Upper lobe of left lung (tissue), 6 donors: ENCODE results near the gene PTPRM. TPM values are rescaled to one million over a fixed set of nuclear protein-coding genes. Genes with fewer than 3 reads are reported as not detected.

Experiments used
- ATAC-seq, 2 donors: fragments of 200-7000 bp; cut with Tn5 transposase; one replicate each; pipeline ENCODE4 v1.9.1; 2022; ENCODE audit warnings: mild to moderate bottlenecking in 2 of 2, moderate library complexity in 2 of 2; ENCODE audit not compliant: low FRiP score in 2 of 2
- DNase-seq, 2 donors: peaks; one replicate each; pipeline ENCODE4 v3.0.0-alpha.2; 2019 to 2020
- H3K27ac ChIP-seq, 4 donors: fragments of 200-600 bp; sonication (generic); one replicate each; pipeline ENCODE4 v1.5.1; 2016 to 2019
- H3K27me3 ChIP-seq, 4 donors: fragments of 200-600 bp; sonication (generic); one replicate each; pipeline ENCODE4 v1.5.1; 2017 to 2019
- H3K36me3 ChIP-seq, 4 donors: fragments of 200-600 bp; sonication (generic); one replicate each; pipeline ENCODE4 v1.5.1; 2016 to 2019
- H3K4me1 ChIP-seq, 4 donors: fragments of 200-600 bp; sonication (generic); one replicate each; pipeline ENCODE4 v1.5.1; 2018 to 2019
- H3K4me3 ChIP-seq, 4 donors: fragments of 200-600 bp; sonication (generic); one replicate each; pipeline ENCODE4 v1.5.1; 2017 to 2019; ENCODE audit warnings: mild to moderate bottlenecking in 2 of 4, moderate library complexity in 1 of 4
- H3K9me3 ChIP-seq, 4 donors: fragments of 200-600 bp; sonication (generic); one replicate each; pipeline ENCODE4 v1.5.1; 2018 to 2019
- EP300 ChIP-seq, 4 donors: sonication (generic); formaldehyde crosslinking; IDR thresholded peaks; one replicate each; pipeline ENCODE4 v1.5.1; 2017; ENCODE audit warnings: antibody characterized with exemption in 4 of 4, control low read depth in 2 of 4
- POLR2A ChIP-seq, 4 donors: fragments of 450-650 bp; IDR thresholded peaks; one replicate each; pipeline ENCODE4 v1.5.1; 2016 to 2017; ENCODE audit warnings: antibody characterized with exemption in 4 of 4, mild to moderate bottlenecking in 2 of 4
- POLR2AphosphoS5 ChIP-seq, 2 donors: sonication (generic); formaldehyde crosslinking; IDR thresholded peaks; one replicate each; pipeline ENCODE4 v1.5.1; 2017; ENCODE audit warnings: antibody characterized with exemption in 2 of 2
- WGBS, 2 donors: methylation state at CpG; one replicate each; pipeline ENCODE4 v1.1.5; 2017 to 2018; 5-methylcytosine and 5-hydroxymethylcytosine counted together
- total RNA-seq, 6 donors: library from RNA; depleted of rRNA in 4 of 6; stranded (reverse); fragments of >200 nt in 4 of 6; gene quantifications; one replicate each; pipeline versions ENCODE4 v1.1.0 to v1.2.1, GENCODE V29; 2016 to 2021
- TF ChIP-seq, protein P1 (sequence below), 6 experiments: fragments of 450-650 bp in 4 of 6; fragments of 200-600 bp in 2 of 6; sonication (generic) in 2 of 6; IDR thresholded peaks; one replicate each; pipeline ENCODE4 v1.5.1; 2016 to 2019; ENCODE audit warnings: antibody characterized with exemption in 6 of 6
- donor health status: DM: no; HTN: no; CAD: no; lungs with moderate emphysema.
- donor health status: DM: no; HTN: yes; CAD: no; lungs with severe emphysema.

The PTPRM gene
- total RNA-seq, 6 donors from 2014 or later = 82.0 to 201 (median 154) TPM

GRCh38 chr18:8207996-8208395 is 640.9 kb downstream of the PTPRM start:
- Histone ChIP-seq H3K4me3 (no peak overlapping the region), H3K27ac (no peak overlapping the region), H3K27me3 (no peaks in the 10 kb centered on the region), H3K4me1 (no peaks in the 10 kb centered on the region), H3K36me3 (no peaks in the 10 kb centered on the region), H3K9me3 (no peaks in the 10 kb centered on the region)
- 92 to 93% methylated on average over 5 of the region's 5 CpGs for WGBS, 2 donors
- TF ChIP-seq POLR2AphosphoS5 (IDR thresholded peaks at IDR 0.05) = no peak
- TF ChIP-seq, protein P1, sequence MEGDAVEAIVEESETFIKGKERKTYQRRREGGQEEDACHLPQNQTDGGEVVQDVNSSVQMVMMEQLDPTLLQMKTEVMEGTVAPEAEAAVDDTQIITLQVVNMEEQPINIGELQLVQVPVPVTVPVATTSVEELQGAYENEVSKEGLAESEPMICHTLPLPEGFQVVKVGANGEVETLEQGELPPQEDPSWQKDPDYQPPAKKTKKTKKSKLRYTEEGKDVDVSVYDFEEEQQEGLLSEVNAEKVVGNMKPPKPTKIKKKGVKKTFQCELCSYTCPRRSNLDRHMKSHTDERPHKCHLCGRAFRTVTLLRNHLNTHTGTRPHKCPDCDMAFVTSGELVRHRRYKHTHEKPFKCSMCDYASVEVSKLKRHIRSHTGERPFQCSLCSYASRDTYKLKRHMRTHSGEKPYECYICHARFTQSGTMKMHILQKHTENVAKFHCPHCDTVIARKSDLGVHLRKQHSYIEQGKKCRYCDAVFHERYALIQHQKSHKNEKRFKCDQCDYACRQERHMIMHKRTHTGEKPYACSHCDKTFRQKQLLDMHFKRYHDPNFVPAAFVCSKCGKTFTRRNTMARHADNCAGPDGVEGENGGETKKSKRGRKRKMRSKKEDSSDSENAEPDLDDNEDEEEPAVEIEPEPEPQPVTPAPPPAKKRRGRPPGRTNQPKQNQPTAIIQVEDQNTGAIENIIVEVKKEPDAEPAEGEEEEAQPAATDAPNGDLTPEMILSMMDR (IDR thresholded peaks at IDR 0.05) = no peak
- TF ChIP-seq EP300 (IDR thresholded peaks at IDR 0.05) = no peak
- no peak for TF ChIP-seq POLR2A (IDR thresholded peaks at IDR 0.05)
- DNase-seq (no peak), ATAC-seq (no peak)

DNA sequence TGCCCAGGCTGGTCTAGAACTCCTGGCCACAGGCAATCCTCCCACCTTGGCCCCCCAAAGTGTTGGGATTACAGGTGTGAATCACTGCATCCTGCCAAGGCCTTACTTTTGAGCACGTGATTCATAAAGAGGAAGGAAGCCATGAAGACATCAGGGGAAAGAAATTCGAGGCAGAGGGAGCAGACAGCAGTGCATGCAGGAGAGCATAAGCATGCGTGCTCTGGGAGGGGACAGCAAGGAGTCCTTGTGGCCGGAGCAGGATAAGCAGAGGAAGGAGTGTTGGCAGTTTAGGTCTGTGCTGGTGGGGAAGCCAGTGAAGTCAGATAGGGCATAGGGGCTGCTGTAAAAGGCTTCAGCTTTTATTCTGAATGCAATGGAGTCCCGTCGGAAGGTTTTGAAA is 641.6 kb downstream of the PTPRM start:
- 62 to 83% methylated on average over 6 of the region's 6 CpGs for WGBS, 2 donors
- no peak overlapping the region for H3K27ac ChIP-seq
- H3K4me3 ChIP-seq = no peak overlapping the region
- ATAC-seq = no peak
- H3K36me3 ChIP-seq = peaks cover 0 to 4% (median 0%) of the 10 kb centered on the region in 4 donors
- no peaks in the 10 kb centered on the region for H3K4me1 ChIP-seq
- H3K9me3 ChIP-seq = no peaks in the 10 kb centered on the region
- no peak for DNase-seq
- TF ChIP-seq POLR2AphosphoS5 (IDR thresholded peaks at IDR 0.05) = no peak
- no peak for TF ChIP-seq EP300 (IDR thresholded peaks at IDR 0.05)
- TF ChIP-seq, protein P1 (IDR thresholded peaks at IDR 0.05) = no peak
- no peak for TF ChIP-seq POLR2A (IDR thresholded peaks at IDR 0.05)
- H3K27me3 ChIP-seq = no peaks in the 10 kb centered on the region

GRCh38 chr18:8212896-8213780 is 646.0 kb downstream of the PTPRM start:
- H3K4me3 ChIP-seq = no peak overlapping the region
- no peaks in the 10 kb centered on the region for H3K4me1 ChIP-seq
- no peaks in the 10 kb centered on the region for H3K27me3 ChIP-seq
- peaks cover 0 to 6% (median 0%) of the 10 kb centered on the region in 4 donors for H3K36me3 ChIP-seq
- ATAC-seq = no peak
- no peaks in the 10 kb centered on the region for H3K9me3 ChIP-seq
- 71 to 76% methylated on average over 8 of the region's 8 CpGs for WGBS, 2 donors
- TF ChIP-seq POLR2A (IDR thresholded peaks at IDR 0.05) (no peak), POLR2AphosphoS5 (IDR thresholded peaks at IDR 0.05) (no peak), EP300 (IDR thresholded peaks at IDR 0.05) (no peak)
- TF ChIP-seq, protein P1 (IDR thresholded peaks at IDR 0.05) = no peak
- DNase-seq = no peak
- no peak overlapping the region for H3K27ac ChIP-seq

- no peak overlapping the region for H3K4me3 ChIP-seq
- H3K36me3 ChIP-seq = peaks cover 0 to 6% (median 0%) of the 10 kb centered on the region in 4 donors
- H3K27ac ChIP-seq = no peak overlapping the region
- H3K27me3 ChIP-seq = no peaks in the 10 kb centered on the region
- DNase-seq (no peak), ATAC-seq (no peak)
- no peaks in the 10 kb centered on the region for H3K4me1 ChIP-seq
- TF ChIP-seq, protein P1 (IDR thresholded peaks at IDR 0.05) = no peak
- TF ChIP-seq POLR2AphosphoS5 (IDR thresholded peaks at IDR 0.05) (no peak), POLR2A (IDR thresholded peaks at IDR 0.05) (no peak), EP300 (IDR thresholded peaks at IDR 0.05) (no peak)
- no peaks in the 10 kb centered on the region for H3K9me3 ChIP-seq
- 83 to 95% methylated on average over 2 of the region's 2 CpGs for WGBS, 2 donors
Measured at GRCh38 chr18:8215741-8216140, 648.6 kb downstream of the PTPRM start.
